IPS DF 4.7 (cell line): ENCODE data around the gene CTBP2.
"Not testable (repeated sequence)": the region's sequence is repeated elsewhere in the genome, so short reads cannot be mapped to it uniquely, and the experiment has no call there.

Experiments
- DNase-seq: peaks from one replicate; pipeline ENCODE4 v3.0.0-alpha.2; 2013; ENCODE audit warnings: low spot score; ENCODE audit errors: extremely low read depth

Gene CTBP2

GRCh38 chr10:125087191-125087896 lies 73.0 kb downstream of the CTBP2 start:
- no peak for DNase-seq

GRCh38 chr10:125086691-125087090 lies 73.7 kb downstream of the CTBP2 start:
- DNase-seq, result no peak

GRCh38 chr10:125085258-125086054 lies 74.9 kb downstream of the CTBP2 start:
- no peak for DNase-seq

- DNase-seq, result no peak
Observed at GRCh38 chr10:125084614-125085257, 75.6 kb downstream of the CTBP2 start.

- DNase-seq, result peak; percentile 22
Observed at GRCh38 chr10:125084191-125084613, 76.2 kb downstream of the CTBP2 start.

- no peak for DNase-seq
Observed at GRCh38 chr10:125083576-125083920, 76.8 kb downstream of the CTBP2 start.

- no peak for DNase-seq
Observed at GRCh38 chr10:125082881-125083575, 77.3 kb downstream of the CTBP2 start.

GRCh38 chr10:125082471-125082870 lies 77.9 kb downstream of the CTBP2 start:
- DNase-seq, result not testable (repeated sequence)

GRCh38 chr10:125081931-125082330 lies 78.4 kb downstream of the CTBP2 start:
- no peak for DNase-seq

- no peak for DNase-seq
Observed at GRCh38 chr10:125080984-125081383, 79.4 kb downstream of the CTBP2 start.

GRCh38 chr10:125080296-125080695 lies 80.1 kb downstream of the CTBP2 start:
- no peak for DNase-seq

- no peak for DNase-seq
Observed at GRCh38 chr10:125079091-125079600, 81.2 kb downstream of the CTBP2 start.

GRCh38 chr10:125076891-125077541 lies 83.3 kb downstream of the CTBP2 start:
- DNase-seq, result no peak

- no peak for DNase-seq
Observed at GRCh38 chr10:125076121-125076825, 84.1 kb downstream of the CTBP2 start.

GRCh38 chr10:125073996-125074395 lies 86.4 kb downstream of the CTBP2 start:
- no peak for DNase-seq

- no peak for DNase-seq
Observed at GRCh38 chr10:125072794-125073193, 87.6 kb downstream of the CTBP2 start.

- DNase-seq, result no peak
Observed at GRCh38 chr10:125071008-125071407, 89.4 kb downstream of the CTBP2 start.

GRCh38 chr10:125068406-125068805 lies 92.0 kb downstream of the CTBP2 start:
- no peak for DNase-seq

GRCh38 chr10:125067764-125068163 lies 92.6 kb downstream of the CTBP2 start:
- DNase-seq, result no peak

- no peak for DNase-seq
Observed at GRCh38 chr10:125066764-125067450, 93.5 kb downstream of the CTBP2 start.
